ENCODE results near the gene EDARADD. TPM values are rescaled to one million over a fixed set of nuclear protein-coding genes. Genes with fewer than 3 reads are reported as not detected.
"Not testable (repeated sequence)": the region's sequence is repeated elsewhere in the genome, so short reads cannot be mapped to it uniquely, and the experiment has no call there.

Gene EDARADD
- total RNA-seq, 2 donors from 2014 or later: 0.25 TPM; not detected in 1

- ATAC-seq: peak; percentile 95
- peak; percentile 62 to 68 for DNase-seq
- intact Hi-C loops (cut with DNase I, micrococcal nuclease): no loop called here
Observed at GRCh38 chr1:236502972-236503639, 109.0 kb downstream of the EDARADD start.

GRCh38 chr1:236504338-236504737, 110.3 kb downstream of the EDARADD start:
- intact Hi-C loops (cut with DNase I, micrococcal nuclease); DNase-seq; ATAC-seq: not testable (repeated sequence)

GRCh38 chr1:236507022-236507700, 113.1 kb downstream of the EDARADD start:
- DNase-seq: no peak
- intact Hi-C loops (cut with DNase I, micrococcal nuclease): no loop called here
- no peak for ATAC-seq

DNA sequence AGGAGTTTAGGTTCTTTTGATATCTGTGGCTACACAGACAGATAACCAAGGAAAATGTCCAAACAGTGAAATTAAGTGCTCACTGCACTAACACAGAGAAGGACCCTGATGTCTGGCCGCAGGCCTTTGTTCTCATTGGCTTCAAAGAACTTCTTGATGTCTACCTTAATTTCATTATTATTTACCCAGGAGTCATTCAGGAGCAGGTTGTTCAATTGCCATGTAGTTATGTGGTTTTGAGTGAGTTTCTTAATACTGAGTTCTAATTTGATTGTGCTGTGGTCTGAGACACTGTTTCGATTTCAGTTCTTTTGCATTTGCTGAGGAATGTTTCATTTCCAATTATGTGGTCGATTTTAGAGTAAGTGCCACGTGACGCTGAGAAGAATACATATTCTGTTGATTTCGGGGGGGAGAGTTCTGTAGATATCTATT, 114.5 kb downstream of the EDARADD start:
- ATAC-seq (no peak), DNase-seq (no peak)
- intact Hi-C loops (cut with DNase I, micrococcal nuclease): no loop called here

DNA sequence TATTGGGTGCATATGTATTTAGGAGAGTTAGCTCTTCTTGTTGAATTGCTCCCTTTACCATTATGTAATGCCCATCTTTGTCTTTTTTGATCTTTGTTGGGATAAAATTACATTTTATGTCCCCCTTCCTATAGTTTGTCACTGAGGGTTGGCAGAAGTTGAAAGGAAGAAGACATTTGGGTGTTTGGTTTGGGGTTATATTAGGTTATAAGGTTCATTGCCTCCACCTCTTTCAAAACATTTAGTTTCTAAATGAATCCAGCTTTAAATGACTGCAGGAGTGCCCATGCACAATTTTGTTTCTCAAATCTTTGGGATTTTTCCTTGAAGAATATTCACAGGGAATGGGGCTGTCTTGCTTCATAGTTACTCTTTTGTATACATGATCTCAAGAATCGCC, 115.1 kb downstream of the EDARADD start:
- intact Hi-C loops (cut with DNase I, micrococcal nuclease): no loop called here
- DNase-seq: no peak
- no peak for ATAC-seq

GRCh38 chr1:236509647-236510401, 115.7 kb downstream of the EDARADD start:
- DNase-seq: peak; percentile 42 to 47

DNA sequence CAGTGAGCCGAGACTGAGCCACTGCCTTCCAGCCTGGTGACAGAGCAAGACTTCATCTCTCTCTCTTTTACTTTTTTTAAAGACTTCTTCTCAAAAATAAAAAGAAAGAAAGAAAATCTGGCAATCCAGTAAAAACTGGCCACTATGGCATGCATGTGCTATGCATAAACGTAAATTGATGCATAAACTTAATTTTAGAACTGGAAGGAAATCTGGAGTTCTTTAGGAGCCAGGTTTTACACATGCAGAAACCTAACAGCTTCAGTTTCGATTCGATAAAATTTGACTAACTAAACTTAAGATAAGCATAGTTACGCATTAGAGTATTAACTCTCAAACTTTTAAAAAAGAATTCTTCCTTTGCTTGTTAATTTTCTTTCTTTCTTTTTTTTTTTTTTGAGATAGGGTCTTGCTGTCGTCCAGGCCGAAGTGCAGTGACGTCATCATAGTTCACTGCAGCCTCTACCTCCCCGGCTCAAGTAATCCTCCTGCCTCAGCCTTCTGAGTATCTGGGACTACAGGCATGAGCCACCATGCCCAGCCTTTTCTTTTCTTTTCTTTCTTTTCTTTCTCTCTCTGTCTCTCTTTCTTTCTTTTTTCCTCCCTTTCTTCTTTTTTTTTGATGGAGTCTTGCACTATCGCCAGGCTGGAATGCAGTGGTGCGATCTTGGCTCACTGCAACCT, 117.8 kb downstream of the EDARADD start:
- intact Hi-C loops (cut with DNase I, micrococcal nuclease): no loop called here
- ATAC-seq: no peak
- DNase-seq: no peak

More at GRCh38 chr1:236509647-236510401, 115.7 kb downstream of the EDARADD start:
- intact Hi-C loops (cut with DNase I, micrococcal nuclease): no loop called here
- ATAC-seq: peak; percentile 100

DNA sequence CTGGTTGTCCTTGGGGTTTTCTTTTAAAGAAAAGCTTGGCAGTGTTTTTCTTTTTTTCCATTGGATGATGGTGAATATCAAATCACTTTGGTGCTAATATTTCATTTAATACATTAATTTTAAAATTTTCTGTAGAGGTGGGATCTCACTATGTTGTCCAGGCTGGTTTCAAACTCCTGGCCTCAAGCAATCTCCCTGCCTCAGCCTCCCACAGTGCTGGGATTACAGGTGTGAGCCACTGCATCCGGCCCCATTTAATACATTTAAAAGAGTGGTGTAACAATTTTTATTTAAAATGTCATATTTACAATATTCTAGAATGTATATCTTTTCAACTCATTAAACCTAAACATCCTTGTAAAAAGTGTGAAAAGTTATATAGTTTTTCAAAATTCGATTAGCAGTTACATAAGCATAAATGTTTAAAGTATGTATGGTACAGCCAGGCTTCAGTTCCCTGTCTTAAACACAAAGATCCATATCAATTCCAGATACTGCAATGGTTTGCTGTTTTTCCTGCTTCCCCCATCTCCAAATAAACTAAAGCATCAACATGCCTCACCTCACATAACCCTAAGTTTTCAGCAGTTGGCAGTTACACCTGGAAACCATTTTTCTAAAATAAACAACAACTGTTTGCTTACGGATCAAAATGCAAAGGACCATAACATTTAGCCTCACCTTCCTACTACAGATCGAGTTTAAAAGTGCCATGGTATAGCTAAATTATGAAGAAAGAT, 120.8 kb downstream of the EDARADD start:
- no peak for DNase-seq
- ATAC-seq: peak; percentile 12

GRCh38 chr1:236515443-236515958, 121.4 kb downstream of the EDARADD start:
- intact Hi-C loops (cut with DNase I, micrococcal nuclease): no loop called here
- DNase-seq (no peak), ATAC-seq (no peak)

More for the DNA sequence above, 120.8 kb downstream of the EDARADD start:
- intact Hi-C loops (cut with DNase I, micrococcal nuclease): no loop called here

- DNase-seq (no peak), ATAC-seq (peak; percentile 73)
- intact Hi-C loops (cut with DNase I, micrococcal nuclease): no loop called here
Observed at GRCh38 chr1:236516929-236517704, 123.0 kb downstream of the EDARADD start.

- ATAC-seq (no peak), DNase-seq (no peak)
- intact Hi-C loops (cut with DNase I, micrococcal nuclease): no loop called here
Observed at GRCh38 chr1:236518322-236518721, 124.2 kb downstream of the EDARADD start.

DNA sequence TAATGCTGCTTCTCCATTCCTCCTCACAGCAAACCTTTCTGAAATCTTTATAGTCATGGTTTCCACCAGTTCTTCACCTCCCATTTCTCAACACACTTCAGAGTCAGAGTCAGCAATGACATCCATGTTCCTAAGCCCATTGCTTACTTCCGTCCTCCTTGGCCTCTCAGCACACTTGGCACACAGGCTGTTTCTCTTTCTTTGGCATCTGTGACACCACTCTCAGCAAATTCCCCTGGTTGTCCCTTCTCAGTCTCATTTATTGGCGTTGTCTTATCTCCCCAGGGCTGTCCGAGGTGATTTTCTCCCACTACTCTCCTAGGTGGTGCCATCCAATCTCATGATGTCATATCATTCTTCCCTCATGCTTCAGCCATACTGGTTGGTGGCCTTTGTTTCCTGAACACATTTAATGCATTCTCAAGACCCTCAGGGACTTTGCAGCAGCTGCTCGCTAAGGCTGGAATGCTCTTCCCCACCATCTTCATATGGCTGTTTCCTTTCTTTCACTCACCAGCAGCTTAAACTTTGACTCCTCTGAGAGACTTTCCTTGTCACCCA, 126.4 kb downstream of the EDARADD start:
- intact Hi-C loops (cut with DNase I, micrococcal nuclease): no loop called here
- ATAC-seq (no peak), DNase-seq (no peak)

GRCh38 chr1:236522937-236523703, 129.0 kb downstream of the EDARADD start:
- DNase-seq: peak; percentile 63 to 67
- intact Hi-C loops (cut with DNase I, micrococcal nuclease): no loop called here
- ATAC-seq: peak; percentile 76

DNA sequence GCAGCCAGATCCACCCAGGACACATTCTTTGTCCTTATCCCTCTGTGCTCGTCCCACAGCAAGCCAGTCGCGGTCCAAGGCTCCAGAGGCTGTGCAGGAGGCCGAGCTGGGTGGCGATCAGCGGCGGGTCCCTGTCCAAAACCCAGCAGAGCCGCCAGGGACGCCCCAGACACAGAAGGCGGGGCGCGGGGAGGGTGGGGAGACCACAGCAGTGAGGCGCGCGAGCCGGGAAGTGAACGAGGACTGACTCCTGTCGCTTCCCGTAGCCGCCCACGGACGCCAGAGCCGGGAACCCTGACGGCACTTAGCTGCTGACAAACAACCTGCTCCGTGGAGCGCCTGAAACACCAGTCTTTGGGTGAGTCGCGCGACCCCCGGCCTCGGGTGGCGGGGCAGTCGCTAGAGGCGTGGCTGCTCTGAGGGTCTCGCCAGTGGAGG, 129.6 kb downstream of the EDARADD start, which contains the start of gene LGALS8:
Gene LGALS8 (plus strand): TSS at position 279 of the 438 bp plus-strand sequence. CDS start 2,089 bp downstream, outside the sequence.
- ATAC-seq (peak; percentile 90), DNase-seq (peak; percentile 88 to 92)
- intact Hi-C loops (cut with DNase I, micrococcal nuclease): no loop called here

- peak; percentile 83 for ATAC-seq
- peak; percentile 52 to 68 for DNase-seq
- intact Hi-C loops (cut with DNase I, micrococcal nuclease): no loop called here
Observed at GRCh38 chr1:236524142-236524894, 130.2 kb downstream of the EDARADD start.

GRCh38 chr1:236524895-236525184, 130.8 kb downstream of the EDARADD start:
- no peak for ATAC-seq
- intact Hi-C loops (cut with DNase I, micrococcal nuclease): no loop called here

More at GRCh38 chr1:236524895-236525184, 130.8 kb downstream of the EDARADD start:
- no peak for DNase-seq
